ENCODE results near the gene KCNMA1. TPM values are rescaled to one million over a fixed set of nuclear protein-coding genes. Genes with fewer than 3 reads are reported as not detected.

KCNMA1 gene
- total RNA-seq, 1 experiment from 2014 or later, result 31.3 TPM

DNA sequence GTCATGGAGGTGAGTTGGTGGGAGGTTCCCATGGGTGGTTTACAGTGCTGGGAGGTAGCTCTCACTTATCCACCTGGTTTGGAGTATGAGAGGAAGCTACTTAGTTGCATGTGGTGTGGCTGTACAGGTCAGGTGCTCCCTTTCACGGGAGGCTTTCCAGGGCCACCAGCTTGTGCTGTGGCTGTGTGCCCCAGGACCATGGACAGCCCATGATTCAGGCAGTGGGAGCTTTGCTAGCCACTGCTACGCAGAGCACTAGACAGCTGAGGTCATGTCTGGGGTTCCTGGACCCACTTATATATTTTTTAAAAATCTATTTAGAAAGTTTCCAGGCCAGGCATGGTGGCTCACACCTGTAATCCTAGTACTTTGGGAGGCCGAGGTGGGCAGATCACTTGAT is 42.5 kb upstream of the KCNMA1 start:
- Histone ChIP-seq H3K9ac (ENCODE audit: low read length) (no peak overlapping the region), H3K36me3 (ENCODE audit: insufficient read depth, low read length) (no peaks in the 10 kb centered on the region), H3K9me2 (replicated peaks; ENCODE audit: insufficient read depth, low read length) (no peaks in the 10 kb centered on the region), H3K9me3 (ENCODE audit: low read length) (no peaks in the 10 kb centered on the region), H3K4me1 (ENCODE audit: low read length) (peaks cover 11% of the 10 kb centered on the region), H3K27ac (ENCODE audit: low read length) (no peak overlapping the region), H3K4me2 (ENCODE audit: low read depth, low read length, poor library complexity, severe bottlenecking) (no peak overlapping the region), H3K4me3 (ENCODE audit: low read length) (no peak overlapping the region), H2AFZ (ENCODE audit: low read length) (no peak overlapping the region), H3K79me2 (ENCODE audit: low read length) (no peaks in the 10 kb centered on the region), H4K20me1 (ENCODE audit: insufficient read depth, low read depth, low read length) (no peaks in the 10 kb centered on the region), H3K27me3 (ENCODE audit: low read length) (no peaks in the 10 kb centered on the region)
- no peak for DNase-seq

DNA sequence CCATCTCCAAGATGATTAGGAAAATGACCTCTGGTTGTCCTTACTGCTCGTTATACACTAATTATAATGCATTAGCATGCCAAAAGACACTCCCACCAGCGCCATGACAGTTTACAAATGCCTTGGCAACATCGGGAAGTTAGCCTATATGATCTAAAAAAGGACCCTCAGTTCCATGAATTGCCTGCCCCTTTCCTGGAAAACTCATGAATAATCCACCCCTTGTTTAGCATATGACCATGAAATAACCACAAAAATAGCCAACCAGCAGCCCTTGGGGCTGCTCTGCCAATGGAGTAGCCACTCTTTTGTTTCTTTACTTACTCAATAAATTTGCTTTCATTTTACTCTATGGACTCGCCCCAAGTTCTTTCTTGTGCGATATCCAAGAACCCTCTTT is 41.6 kb upstream of the KCNMA1 start:
- no peaks in the 10 kb centered on the region for H3K9me2 ChIP-seq (replicated peaks; ENCODE audit: insufficient read depth, low read length)

DNA sequence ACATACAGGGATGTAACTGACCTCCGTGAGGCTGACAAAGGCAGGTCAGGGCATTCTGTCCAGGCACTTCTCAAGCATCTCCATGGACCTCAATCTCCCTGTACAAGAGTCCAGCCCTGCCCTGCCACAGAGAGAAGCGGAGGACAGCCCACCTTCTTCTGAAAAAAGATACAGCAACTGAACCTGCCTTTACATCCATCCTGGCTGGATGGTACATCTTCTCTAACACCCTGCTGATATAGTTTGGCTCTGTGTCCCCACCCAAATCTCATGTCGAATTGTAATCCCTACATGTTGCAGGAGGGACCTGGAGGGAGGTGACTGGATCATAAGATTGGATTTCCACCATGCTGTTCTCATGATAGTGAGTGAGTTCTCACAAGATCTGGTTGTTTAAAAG is 40.5 kb upstream of the KCNMA1 start:
- Histone ChIP-seq H2AFZ (ENCODE audit: low read length) (no peak overlapping the region), H3K27me3 (ENCODE audit: low read length) (no peaks in the 10 kb centered on the region), H3K79me2 (ENCODE audit: low read length) (no peaks in the 10 kb centered on the region), H3K4me2 (ENCODE audit: low read depth, low read length, poor library complexity, severe bottlenecking) (no peak overlapping the region), H3K4me1 (ENCODE audit: low read length) (peaks cover 10% of the 10 kb centered on the region), H3K36me3 (ENCODE audit: insufficient read depth, low read length) (no peaks in the 10 kb centered on the region), H3K27ac (ENCODE audit: low read length) (no peak overlapping the region), H3K9ac (ENCODE audit: low read length) (no peak overlapping the region), H3K9me3 (ENCODE audit: low read length) (no peaks in the 10 kb centered on the region), H4K20me1 (ENCODE audit: insufficient read depth, low read depth, low read length) (no peaks in the 10 kb centered on the region), H3K4me3 (ENCODE audit: low read length) (no peak overlapping the region), H3K9me2 (replicated peaks; ENCODE audit: insufficient read depth, low read length) (no peaks in the 10 kb centered on the region)
- no peak for DNase-seq

More for the DNA sequence above, 41.6 kb upstream of the KCNMA1 start:
- no peak overlapping the region for H3K27ac ChIP-seq (ENCODE audit: low read length)
- no peaks in the 10 kb centered on the region for H3K36me3 ChIP-seq (ENCODE audit: insufficient read depth, low read length)
- H3K9me3 ChIP-seq (ENCODE audit: low read length), result no peaks in the 10 kb centered on the region
- no peak overlapping the region for H2AFZ ChIP-seq (ENCODE audit: low read length)
- no peak overlapping the region for H3K4me3 ChIP-seq (ENCODE audit: low read length)
- H3K4me2 ChIP-seq (ENCODE audit: low read depth, low read length, poor library complexity, severe bottlenecking), result no peak overlapping the region
- no peak overlapping the region for H3K9ac ChIP-seq (ENCODE audit: low read length)
- H3K79me2 ChIP-seq (ENCODE audit: low read length), result no peaks in the 10 kb centered on the region
- H3K4me1 ChIP-seq (ENCODE audit: low read length), result peaks cover 11% of the 10 kb centered on the region
- no peak for DNase-seq
- H3K27me3 ChIP-seq (ENCODE audit: low read length), result no peaks in the 10 kb centered on the region
- no peaks in the 10 kb centered on the region for H4K20me1 ChIP-seq (ENCODE audit: insufficient read depth, low read depth, low read length)

- Histone ChIP-seq H3K9ac (ENCODE audit: low read length) (no peak overlapping the region), H3K4me3 (ENCODE audit: low read length) (no peak overlapping the region), H3K79me2 (ENCODE audit: low read length) (no peaks in the 10 kb centered on the region), H3K36me3 (ENCODE audit: insufficient read depth, low read length) (no peaks in the 10 kb centered on the region), H3K9me3 (ENCODE audit: low read length) (no peaks in the 10 kb centered on the region), H3K27ac (ENCODE audit: low read length) (no peak overlapping the region), H2AFZ (ENCODE audit: low read length) (no peak overlapping the region), H3K27me3 (ENCODE audit: low read length) (no peaks in the 10 kb centered on the region), H4K20me1 (ENCODE audit: insufficient read depth, low read depth, low read length) (no peaks in the 10 kb centered on the region), H3K9me2 (replicated peaks; ENCODE audit: insufficient read depth, low read length) (no peaks in the 10 kb centered on the region), H3K4me1 (ENCODE audit: low read length) (peaks cover 6% of the 10 kb centered on the region), H3K4me2 (ENCODE audit: low read depth, low read length, poor library complexity, severe bottlenecking) (no peak overlapping the region)
- no peak for DNase-seq
Observed at GRCh38 chr10:77675347-77675746, 37.7 kb upstream of the KCNMA1 start.

GRCh38 chr10:77673515-77674140 is 36.0 kb upstream of the KCNMA1 start:
- Histone ChIP-seq H3K9ac (ENCODE audit: low read length) (no peak overlapping the region), H3K27me3 (ENCODE audit: low read length) (no peaks in the 10 kb centered on the region), H3K4me3 (ENCODE audit: low read length) (no peak overlapping the region), H3K4me1 (ENCODE audit: low read length) (peaks cover 2% of the 10 kb centered on the region), H3K79me2 (ENCODE audit: low read length) (no peaks in the 10 kb centered on the region), H2AFZ (ENCODE audit: low read length) (no peak overlapping the region), H3K27ac (ENCODE audit: low read length) (no peak overlapping the region), H4K20me1 (ENCODE audit: insufficient read depth, low read depth, low read length) (no peaks in the 10 kb centered on the region), H3K9me2 (replicated peaks; ENCODE audit: insufficient read depth, low read length) (no peaks in the 10 kb centered on the region), H3K4me2 (ENCODE audit: low read depth, low read length, poor library complexity, severe bottlenecking) (no peak overlapping the region), H3K36me3 (ENCODE audit: insufficient read depth, low read length) (no peaks in the 10 kb centered on the region), H3K9me3 (ENCODE audit: low read length) (no peaks in the 10 kb centered on the region)
- DNase-seq, result no peak

- Histone ChIP-seq H3K9me2 (replicated peaks; ENCODE audit: insufficient read depth, low read length) (no peaks in the 10 kb centered on the region), H3K4me3 (ENCODE audit: low read length) (no peak overlapping the region), H3K79me2 (ENCODE audit: low read length) (no peaks in the 10 kb centered on the region), H4K20me1 (ENCODE audit: insufficient read depth, low read depth, low read length) (no peaks in the 10 kb centered on the region), H3K9ac (ENCODE audit: low read length) (no peak overlapping the region), H3K27ac (ENCODE audit: low read length) (no peak overlapping the region), H3K27me3 (ENCODE audit: low read length) (no peaks in the 10 kb centered on the region), H3K4me1 (ENCODE audit: low read length) (no peaks in the 10 kb centered on the region), H3K9me3 (ENCODE audit: low read length) (no peaks in the 10 kb centered on the region), H2AFZ (ENCODE audit: low read length) (no peak overlapping the region), H3K36me3 (ENCODE audit: insufficient read depth, low read length) (no peaks in the 10 kb centered on the region), H3K4me2 (ENCODE audit: low read depth, low read length, poor library complexity, severe bottlenecking) (no peak overlapping the region)
- DNase-seq, result no peak
Observed at GRCh38 chr10:77673101-77673500, 35.5 kb upstream of the KCNMA1 start.

- DNase-seq, result no peak
Observed at GRCh38 chr10:77671594-77672252, 34.1 kb upstream of the KCNMA1 start.

DNA sequence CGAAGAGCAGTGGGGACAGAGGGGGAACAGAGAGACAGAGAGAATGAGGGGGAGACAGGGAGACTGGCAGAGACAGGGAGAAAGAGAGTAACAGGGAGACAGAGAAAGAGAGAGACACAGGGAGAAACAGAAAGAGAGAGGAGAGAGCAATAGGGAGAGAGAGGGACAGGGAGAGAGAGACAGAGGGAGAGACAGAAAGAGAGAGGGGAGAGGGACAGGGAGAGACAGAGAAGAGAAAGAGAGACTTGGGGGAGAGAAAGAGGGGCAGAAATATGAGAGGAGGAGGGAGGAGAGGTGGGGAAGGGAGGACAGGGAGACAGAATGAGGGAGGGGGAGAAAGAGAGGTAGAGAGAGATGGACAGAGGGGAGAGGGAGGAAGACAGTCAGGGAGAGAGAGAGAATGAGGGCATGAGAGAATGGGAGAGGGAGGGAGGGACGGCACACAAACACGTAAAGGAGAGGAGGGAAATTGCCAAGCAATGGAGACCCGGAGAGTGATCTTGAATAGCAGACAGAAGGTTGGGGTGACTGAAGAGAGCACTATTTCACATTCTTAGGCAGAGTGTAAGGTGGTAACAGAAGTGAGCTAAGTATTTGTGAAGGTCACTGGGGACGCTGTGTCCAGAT is 33.3 kb upstream of the KCNMA1 start:
- no peak overlapping the region for H3K9ac ChIP-seq (ENCODE audit: low read length)
- DNase-seq, result no peak
- H3K79me2 ChIP-seq (ENCODE audit: low read length), result no peaks in the 10 kb centered on the region
- no peaks in the 10 kb centered on the region for H4K20me1 ChIP-seq (ENCODE audit: insufficient read depth, low read depth, low read length)
- 0 out of 2 replicates have a peak, but pooled peaks cover 3% of the 10 kb centered on the region for H3K27me3 ChIP-seq (ENCODE audit: low read length)
- H3K9me2 ChIP-seq (replicated peaks; ENCODE audit: insufficient read depth, low read length), result no peaks in the 10 kb centered on the region
- H2AFZ ChIP-seq (ENCODE audit: low read length), result no peak overlapping the region
- H3K4me1 ChIP-seq (ENCODE audit: low read length), result peaks cover 17% of the 10 kb centered on the region
- H3K9me3 ChIP-seq (ENCODE audit: low read length), result no peaks in the 10 kb centered on the region
- no peak overlapping the region for H3K4me2 ChIP-seq (ENCODE audit: low read depth, low read length, poor library complexity, severe bottlenecking)
- H3K27ac ChIP-seq (ENCODE audit: low read length), result no peak overlapping the region
- no peaks in the 10 kb centered on the region for H3K36me3 ChIP-seq (ENCODE audit: insufficient read depth, low read length)
- H3K4me3 ChIP-seq (ENCODE audit: low read length), result no peak overlapping the region

More at GRCh38 chr10:77671594-77672252, 34.1 kb upstream of the KCNMA1 start:
- H4K20me1 ChIP-seq (ENCODE audit: insufficient read depth, low read depth, low read length), result no peaks in the 10 kb centered on the region
- no peak overlapping the region for H3K9ac ChIP-seq (ENCODE audit: low read length)
- no peaks in the 10 kb centered on the region for H3K79me2 ChIP-seq (ENCODE audit: low read length)
- H3K4me1 ChIP-seq (ENCODE audit: low read length), result peaks cover 13% of the 10 kb centered on the region
- H3K27me3 ChIP-seq (ENCODE audit: low read length), result 0 out of 2 replicates have a peak, but pooled peaks cover 3% of the 10 kb centered on the region
- H2AFZ ChIP-seq (ENCODE audit: low read length), result no peak overlapping the region
- no peaks in the 10 kb centered on the region for H3K9me2 ChIP-seq (replicated peaks; ENCODE audit: insufficient read depth, low read length)
- H3K36me3 ChIP-seq (ENCODE audit: insufficient read depth, low read length), result no peaks in the 10 kb centered on the region
- H3K9me3 ChIP-seq (ENCODE audit: low read length), result no peaks in the 10 kb centered on the region
- no peak overlapping the region for H3K27ac ChIP-seq (ENCODE audit: low read length)
- no peak overlapping the region for H3K4me2 ChIP-seq (ENCODE audit: low read depth, low read length, poor library complexity, severe bottlenecking)
- H3K4me3 ChIP-seq (ENCODE audit: low read length), result no peak overlapping the region
